Neural progenitor cell (in vitro differentiated cells): Measurements from ENCODE around the gene SMIM38.

Experiments used
- EZH2 ChIP-seq: fragments of 200-600 bp; sonication (generic); IDR thresholded peaks from 2 replicates; pipeline ENCODE4 v1.6.1; 2017; ENCODE audit warnings: antibody characterized with exemption, mild to moderate bottlenecking, moderate library complexity
- EZH2phosphoT487 ChIP-seq: fragments of 200-600 bp; sonication (generic); IDR thresholded peaks from 2 replicates; pipeline ENCODE4 v1.6.1; 2017; ENCODE audit warnings: antibody characterized with exemption
- TF ChIP-seq, protein P1 (sequence below): fragments of 200-600 bp; sonication (generic); IDR thresholded peaks from 2 replicates; pipeline ENCODE4 v1.5.1; 2017; ENCODE audit warnings: antibody characterized with exemption, mild to moderate bottlenecking

DNA sequence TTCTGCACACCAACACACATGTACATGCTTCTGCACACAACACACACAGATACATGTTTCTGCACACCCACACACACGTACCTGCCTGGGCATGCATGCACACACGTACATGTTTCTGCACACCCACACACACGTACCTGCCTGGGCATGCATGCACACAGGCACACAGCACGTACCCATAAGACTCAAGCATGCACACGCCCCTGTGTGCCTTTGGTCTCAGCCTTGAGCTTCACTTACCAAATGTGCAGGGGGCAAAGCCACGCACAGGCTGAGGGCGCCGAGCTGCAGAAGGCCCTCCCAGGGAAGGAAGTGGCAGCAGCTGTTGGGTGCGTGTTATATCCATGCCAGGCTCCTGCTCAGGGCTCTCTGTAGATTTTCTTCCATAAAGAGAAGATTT, 34.7 kb upstream of the SMIM38 start:
- TF ChIP-seq, protein P1, sequence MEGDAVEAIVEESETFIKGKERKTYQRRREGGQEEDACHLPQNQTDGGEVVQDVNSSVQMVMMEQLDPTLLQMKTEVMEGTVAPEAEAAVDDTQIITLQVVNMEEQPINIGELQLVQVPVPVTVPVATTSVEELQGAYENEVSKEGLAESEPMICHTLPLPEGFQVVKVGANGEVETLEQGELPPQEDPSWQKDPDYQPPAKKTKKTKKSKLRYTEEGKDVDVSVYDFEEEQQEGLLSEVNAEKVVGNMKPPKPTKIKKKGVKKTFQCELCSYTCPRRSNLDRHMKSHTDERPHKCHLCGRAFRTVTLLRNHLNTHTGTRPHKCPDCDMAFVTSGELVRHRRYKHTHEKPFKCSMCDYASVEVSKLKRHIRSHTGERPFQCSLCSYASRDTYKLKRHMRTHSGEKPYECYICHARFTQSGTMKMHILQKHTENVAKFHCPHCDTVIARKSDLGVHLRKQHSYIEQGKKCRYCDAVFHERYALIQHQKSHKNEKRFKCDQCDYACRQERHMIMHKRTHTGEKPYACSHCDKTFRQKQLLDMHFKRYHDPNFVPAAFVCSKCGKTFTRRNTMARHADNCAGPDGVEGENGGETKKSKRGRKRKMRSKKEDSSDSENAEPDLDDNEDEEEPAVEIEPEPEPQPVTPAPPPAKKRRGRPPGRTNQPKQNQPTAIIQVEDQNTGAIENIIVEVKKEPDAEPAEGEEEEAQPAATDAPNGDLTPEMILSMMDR: no peak
- no peak for TF ChIP-seq EZH2
- no peak for TF ChIP-seq EZH2phosphoT487
